ENCODE data around the gene SF3A1. TPM values are rescaled to one million over a fixed set of nuclear protein-coding genes. Genes with fewer than 3 reads are reported as not detected.

Gene SF3A1
- total RNA-seq, 1 donor from 2014 or later = 31.4 TPM

DNA sequence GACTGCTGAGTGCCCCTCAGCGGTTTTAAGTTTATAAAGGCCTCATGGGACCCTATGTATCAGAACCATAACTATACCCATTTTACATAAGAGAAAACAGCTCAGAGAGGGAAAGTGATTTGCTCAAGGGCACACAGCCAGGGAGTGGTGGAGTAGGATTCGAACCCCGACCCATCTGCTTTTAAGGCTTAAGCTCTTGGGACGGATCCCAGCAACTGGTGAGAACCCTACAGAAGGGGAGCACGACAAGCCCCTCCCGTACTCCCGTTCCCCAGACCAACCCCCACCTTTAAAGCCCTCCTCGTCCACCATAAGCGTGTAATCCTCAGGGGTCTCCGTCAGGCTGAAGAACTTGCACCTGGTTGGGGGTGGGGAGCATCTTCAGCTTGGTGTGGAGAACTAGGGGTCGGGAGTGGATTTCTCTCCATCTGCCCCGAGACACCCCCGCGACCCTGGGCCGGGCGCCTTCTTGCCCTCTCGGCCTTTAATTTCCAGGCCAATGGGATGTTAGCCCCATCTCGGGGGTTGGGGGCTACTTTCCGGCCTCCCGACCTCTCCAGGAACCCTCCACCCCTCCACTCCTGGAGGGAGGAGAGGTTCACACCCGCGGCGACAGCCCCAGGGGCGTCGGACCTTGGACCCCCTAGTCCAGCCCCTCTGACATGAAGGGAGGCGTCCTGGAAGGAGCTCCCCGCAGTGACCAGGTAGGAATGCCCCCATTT is 68.1 kb downstream of the SF3A1 start:
- DNase-seq = no peak

GRCh38 chr22:30287648-30288418 is 68.9 kb downstream of the SF3A1 start:
- peak; percentile 90 for DNase-seq

- peak; percentile 60 for DNase-seq
Measured at GRCh38 chr22:30286813-30287647, 69.7 kb downstream of the SF3A1 start.

GRCh38 chr22:30286331-30286730 is 70.4 kb downstream of the SF3A1 start:
- DNase-seq = no peak

DNA sequence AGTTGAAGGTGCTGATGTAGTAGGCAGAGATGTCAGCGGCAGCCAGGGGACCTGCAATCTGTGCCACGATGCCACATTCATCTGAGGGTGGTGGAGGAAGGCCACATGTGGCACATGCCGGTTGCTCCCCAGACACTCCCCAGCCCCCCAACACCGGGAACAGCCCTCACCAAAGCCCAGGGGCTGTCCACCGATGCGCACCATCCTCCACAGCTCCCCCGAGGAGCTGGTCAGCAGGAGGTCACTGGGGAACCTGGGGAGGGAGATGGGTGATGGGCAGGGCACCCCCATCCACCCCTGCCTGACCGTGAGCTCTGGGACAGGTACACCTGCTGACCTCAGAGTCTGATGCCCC is 70.9 kb downstream of the SF3A1 start:
- DNase-seq = no peak

- no peak for DNase-seq
Measured at GRCh38 chr22:30285176-30285845, 71.4 kb downstream of the SF3A1 start.

- DNase-seq = no peak
Measured at GRCh38 chr22:30284666-30285065, 72.0 kb downstream of the SF3A1 start.

DNA sequence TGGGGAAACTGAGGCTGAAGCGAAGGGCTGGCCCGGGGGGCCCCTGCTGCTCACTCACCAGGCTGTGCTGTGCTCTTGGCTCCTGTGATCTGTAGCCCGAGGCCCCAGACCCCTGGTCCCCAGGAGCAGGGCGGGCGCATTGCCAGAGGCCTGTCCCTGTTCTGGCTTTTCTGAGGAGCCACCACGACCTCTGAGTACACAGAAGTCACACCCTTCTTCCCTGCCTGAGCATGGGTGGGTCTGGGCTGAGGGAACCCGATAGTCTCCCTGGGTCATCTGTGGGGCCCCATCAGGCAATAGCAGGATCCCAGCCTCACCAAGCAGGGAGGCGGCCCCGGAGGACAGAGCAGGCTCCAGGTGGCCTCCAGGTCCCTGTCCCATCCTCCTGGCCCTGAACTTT is 72.5 kb downstream of the SF3A1 start:
- DNase-seq = no peak

DNA sequence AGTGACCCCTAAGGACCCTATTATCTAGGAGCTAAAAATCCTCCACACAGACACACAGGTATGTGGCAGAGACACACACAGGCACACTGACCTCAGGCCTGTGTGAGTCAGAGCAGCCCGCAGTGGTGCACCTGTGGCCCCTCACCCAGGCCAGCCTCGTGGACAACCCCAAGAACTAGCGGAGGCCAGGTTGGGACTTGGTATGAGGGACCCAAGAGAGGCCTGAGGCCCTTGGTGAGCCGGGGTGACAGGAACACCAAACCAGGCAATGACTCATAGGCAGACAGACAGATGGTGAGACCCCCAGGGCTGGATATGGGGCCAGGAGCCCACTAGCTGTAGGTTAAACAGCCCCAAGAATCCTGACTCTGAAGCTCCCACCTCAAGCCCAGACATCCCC is 73.4 kb downstream of the SF3A1 start:
- no peak for DNase-seq

DNA sequence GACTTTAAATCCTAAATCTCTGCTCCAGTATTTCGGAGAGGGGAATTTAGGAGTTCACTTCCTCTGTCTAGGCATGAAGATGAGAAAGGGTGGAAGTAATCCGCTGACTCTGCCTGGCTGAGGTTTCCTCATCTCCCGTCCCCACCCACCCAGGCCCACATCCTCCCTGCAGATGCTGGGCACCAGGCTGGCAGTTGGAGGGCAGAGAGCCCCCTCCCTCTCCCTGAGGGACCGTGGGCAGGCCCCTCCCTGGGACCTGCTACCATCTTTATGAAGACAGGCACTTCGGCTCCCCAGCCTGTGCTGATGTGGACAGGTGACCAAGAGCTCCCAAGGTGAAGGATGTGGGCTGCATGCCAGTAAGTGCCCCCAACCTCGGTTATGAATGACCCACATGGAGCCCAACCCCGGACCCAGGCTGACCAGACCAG is 74.1 kb downstream of the SF3A1 start:
- no peak for DNase-seq

Other genes with a start within 250 kb of the SF3A1 start
- 0.51 TPM for gene LIF, start 110.1 kb downstream of the SF3A1 start, total RNA-seq
- gene OSM, start 90.0 kb downstream of the SF3A1 start, total RNA-seq = not detected
- 3.4 TPM for gene CASTOR1, start 67.4 kb downstream of the SF3A1 start, total RNA-seq
- gene TBC1D10A, start 30.0 kb downstream of the SF3A1 start, total RNA-seq = 11.0 TPM
- 5.4 TPM for gene CCDC157, start 113 bp upstream of the SF3A1 start, total RNA-seq
- gene RNF215, start 30.5 kb upstream of the SF3A1 start, total RNA-seq = 11.3 TPM
- 1.8 TPM for gene SEC14L2, start 40.1 kb upstream of the SF3A1 start, total RNA-seq
- gene MTFP1, start 68.9 kb upstream of the SF3A1 start, total RNA-seq = 5.7 TPM
- not detected for gene SEC14L3, start 115.1 kb upstream of the SF3A1 start, total RNA-seq
- gene SEC14L4, start 148.8 kb upstream of the SF3A1 start, total RNA-seq = 0.82 TPM
- 0.21 TPM for gene SEC14L6, start 189.8 kb upstream of the SF3A1 start, total RNA-seq
- gene GAL3ST1, start 217.8 kb upstream of the SF3A1 start, total RNA-seq = 5.3 TPM
- gene PES1, start 235.0 kb upstream of the SF3A1 start, total RNA-seq = 34.2 TPM

Data from tongue (tissue), 2 donors.